CD14-positive monocyte (primary cell): ENCODE data around the gene CCDC88B. TPM values are rescaled to one million over a fixed set of nuclear protein-coding genes. Genes with fewer than 3 reads are reported as not detected.

ENCODE experiments used
- DNase-seq, 3 donors: peaks; one replicate each; pipeline ENCODE4 v3.0.0-alpha.2; 2011 to 2022
- H2AFZ ChIP-seq: 2 replicates; pipeline ENCODE4 v1.6.0; 2012; ENCODE audit warnings: mild to moderate bottlenecking, low read depth, low read length, inconsistent platforms; ENCODE audit not compliant: insufficient read depth, poor library complexity, severe bottlenecking
- H3K27ac ChIP-seq, 2 donors: 1 replicate in 1 of 2; 2 replicates in 1 of 2; pipeline ENCODE4 v1.5.1; 2012 to 2013; ENCODE audit warnings: low read length in 2 of 2, control low read depth in 1 of 2, inconsistent platforms in 1 of 2, low read depth in 1 of 2, mild to moderate bottlenecking in 1 of 2
- H3K27me3 ChIP-seq, 2 donors: one replicate each; pipeline versions ENCODE4 v1.6.0 to v1.6.1; 2011 to 2013; ENCODE audit warnings: low read length in 2 of 2; ENCODE audit not compliant: control insufficient read depth in 2 of 2, insufficient read depth in 2 of 2
- H3K36me3 ChIP-seq, 2 donors: replicated peaks in 1 of 2; 1 replicate in 1 of 2; 2 replicates in 1 of 2; pipeline versions ENCODE4 v1.5.1 to v1.6.1; 2012 to 2013; ENCODE audit warnings: low read length in 2 of 2, control low read depth in 1 of 2, inconsistent platforms in 1 of 2, mild to moderate bottlenecking in 1 of 2; ENCODE audit not compliant: insufficient read depth in 2 of 2, control insufficient read depth in 1 of 2
- H3K4me1 ChIP-seq, 2 donors: 1 replicate in 1 of 2; 2 replicates in 1 of 2; pipeline versions ENCODE4 v1.5.1 to v1.6.1; 2012 to 2013; ENCODE audit warnings: low read length in 2 of 2, control low read depth in 1 of 2, inconsistent platforms in 1 of 2, mild to moderate bottlenecking in 1 of 2, moderate library complexity in 1 of 2; ENCODE audit not compliant: insufficient read depth in 2 of 2, control insufficient read depth in 1 of 2
- H3K4me2 ChIP-seq: replicated peaks from 2 replicates; pipeline ENCODE3; 2012; ENCODE audit warnings: low read length, moderate library complexity, mild to moderate bottlenecking; ENCODE audit not compliant: poor library complexity, severe bottlenecking; ENCODE audit errors: extremely low read depth
- H3K4me3 ChIP-seq, 3 experiments: fragments of 200-600 bp in 1 of 3; sonication (generic) in 1 of 3; replicated peaks in 1 of 3; 1 replicate in 2 of 3; 2 replicates in 1 of 3; pipeline ENCODE4 v1.5.1; 2011 to 2013; ENCODE audit warnings: low read length in 3 of 3, mild to moderate bottlenecking in 3 of 3, control low read depth in 2 of 3, low read depth in 2 of 3, inconsistent platforms in 1 of 3, moderate library complexity in 1 of 3
- H3K79me2 ChIP-seq: 2 replicates; pipeline ENCODE4 v1.6.0; 2012; ENCODE audit warnings: mild to moderate bottlenecking, control low read depth, inconsistent platforms, low read length, moderate library complexity; ENCODE audit not compliant: insufficient read depth
- H3K9ac ChIP-seq: 2 replicates; pipeline ENCODE4 v1.6.0; 2017; ENCODE audit warnings: low read length, mild to moderate bottlenecking; ENCODE audit not compliant: insufficient read depth, poor library complexity, severe bottlenecking
- H3K9me3 ChIP-seq, 2 donors: replicated peaks in 1 of 2; 1 replicate in 1 of 2; 2 replicates in 1 of 2; pipeline versions ENCODE4 v1.5.1 to v1.6.1; 2012 to 2013; ENCODE audit warnings: low read length in 2 of 2, control low read depth in 1 of 2; ENCODE audit not compliant: control insufficient read depth in 1 of 2, insufficient read depth in 1 of 2
- H4K20me1 ChIP-seq: 2 replicates; pipeline ENCODE4 v1.6.0; 2012; ENCODE audit warnings: mild to moderate bottlenecking, low read length, control low read depth, moderate library complexity; ENCODE audit not compliant: insufficient read depth
- H3K27ac Mint-ChIP-seq, 7 donors: one replicate each; pipeline ENCODE4 v1.8.0; 2020; ENCODE audit warnings: mild to moderate bottlenecking in 7 of 7, mixed read lengths in 7 of 7, moderate library complexity in 6 of 7, inconsistent platforms in 2 of 7
- H3K27me3 Mint-ChIP-seq, 3 donors: one replicate each; pipeline ENCODE4 v1.8.0; 2021 to 2022; ENCODE audit warnings: low read depth in 3 of 3, mild to moderate bottlenecking in 3 of 3, mixed read lengths in 3 of 3, moderate library complexity in 3 of 3, inconsistent platforms in 1 of 3
- H3K36me3 Mint-ChIP-seq, 2 donors: one replicate each; pipeline ENCODE4 v1.8.0; 2020; ENCODE audit warnings: mixed read lengths in 2 of 2, inconsistent platforms in 1 of 2, mild to moderate bottlenecking in 1 of 2
- H3K4me1 Mint-ChIP-seq: one replicate; pipeline ENCODE4 v1.8.0; 2020; ENCODE audit warnings: mild to moderate bottlenecking, mixed read lengths
- H3K4me3 Mint-ChIP-seq, 2 donors: one replicate each; pipeline ENCODE4 v1.8.0; 2020; ENCODE audit warnings: mild to moderate bottlenecking in 2 of 2, mixed read lengths in 2 of 2, moderate library complexity in 1 of 2
- H3K9me3 Mint-ChIP-seq, 7 donors: one replicate each; pipeline ENCODE4 v1.8.0; 2020 to 2022; ENCODE audit warnings: mixed read lengths in 7 of 7, mild to moderate bottlenecking in 6 of 7, moderate library complexity in 6 of 7, inconsistent platforms in 2 of 7
- WGBS: methylation state at CpG from one replicate; pipeline ENCODE4 v1.1.5; 2013; ENCODE audit warnings: missing lambda C conversion rate; ENCODE audit not compliant: insufficient coverage; 5-methylcytosine and 5-hydroxymethylcytosine counted together
- intact Hi-C, 2 donors: fragments of 100-400 bp; cut with micrococcal nuclease; formaldehyde crosslinking; loops; one replicate each; pipeline versions ENCODE4 v1.15.0 to v1.15.1; 2023
- polyA plus RNA-seq, 3 donors: library from polyadenylated mRNA; depleted of rRNA in 1 of 3; unstranded in 2 of 3; stranded (reverse) in 1 of 3; fragments of 300-500 nt in 2 of 3; fragments of >200 nt in 1 of 3; fragmentation: Illumina TruSeq in 2 of 3; gene quantifications; 1 replicate in 2 of 3; 2 replicates in 1 of 3; pipeline ENCODE4 v1.2.3, GENCODE V29; 2012 to 2021
- TF ChIP-seq, protein P1 (sequence below): fragments of 200-600 bp; IDR thresholded peaks from one replicate; pipeline ENCODE4 v1.8.0; 2022; ENCODE audit warnings: antibody characterized with exemption, mild to moderate bottlenecking

Gene CCDC88B
- polyA plus RNA-seq, 3 donors = 8.2 to 215 (median 18.9) TPM

DNA sequence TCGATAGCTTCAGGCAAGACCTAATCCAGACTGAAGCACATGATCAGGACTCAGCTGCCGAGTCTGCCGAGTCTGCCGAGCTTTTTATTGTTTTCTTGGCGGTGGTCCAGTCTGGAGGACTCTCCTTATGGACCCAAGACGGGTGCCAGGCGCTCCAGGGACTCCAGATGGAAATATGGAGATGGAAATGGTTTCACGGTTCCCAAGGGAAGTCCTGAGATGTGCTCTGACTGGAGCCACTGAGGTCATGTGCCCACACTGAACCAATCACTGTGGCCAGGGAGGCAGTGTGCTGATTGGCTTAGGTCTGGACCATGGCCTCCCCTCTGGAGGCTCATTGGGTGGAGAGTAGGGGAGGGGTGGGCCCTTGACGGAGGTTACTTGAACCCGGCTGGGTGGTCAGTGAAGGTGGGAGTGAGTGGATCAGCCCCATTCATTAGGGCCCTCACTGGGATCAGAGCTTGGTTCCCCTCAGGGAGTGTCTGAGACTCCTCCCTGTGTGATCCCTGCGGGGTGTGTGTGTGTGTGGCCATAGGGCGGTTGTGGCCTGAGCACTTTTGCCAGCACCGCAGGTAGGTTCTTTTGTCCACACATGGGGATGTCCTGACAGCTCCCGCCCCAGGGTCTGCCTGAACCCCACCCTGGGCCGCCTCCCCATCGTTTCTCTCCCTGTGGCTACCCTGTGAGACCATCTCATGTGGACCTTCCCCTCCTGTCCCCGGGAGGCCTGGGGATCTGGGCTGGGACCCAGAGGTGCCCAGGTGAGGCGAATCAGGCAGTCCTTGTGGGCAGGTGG, 33.0 kb downstream of the CCDC88B start:
- peak overlapping the region; percentile 33 for H3K4me2 ChIP-seq
- Mint-ChIP-seq H3K4me3 (peak overlapping the region; percentile 21 to 43), H3K27me3 (peaks cover 0 to 4% (median 0%) of the 10 kb centered on the region in 3 donors), H3K36me3 (peaks cover 24 to 39% of the 10 kb centered on the region in 2 donors), H3K4me1 (peaks cover 12% of the 10 kb centered on the region), H3K9me3 (peaks cover 0 to 5% (median 4%) of the 10 kb centered on the region in 7 donors), H3K27ac (peak overlapping the region in 4 of 7 donors; percentile 4 to 62 (median 39))
- H3K4me1 ChIP-seq = peaks cover 10 to 12% of the 10 kb centered on the region in 2 donors
- no peak overlapping the region for H3K9ac ChIP-seq
- peak overlapping the region in 1 of 2 donors; percentile 10 for H3K27ac ChIP-seq
- H3K36me3 ChIP-seq = peaks cover 20 to 44% of the 10 kb centered on the region in 2 donors
- WGBS = 77% methylated on average over 10 of the region's 18 CpGs
- no peaks in the 10 kb centered on the region for H3K79me2 ChIP-seq
- H3K27me3 ChIP-seq = no peaks in the 10 kb centered on the region
- peak overlapping the region in 1 of 3 experiments; percentile 22 for H3K4me3 ChIP-seq
- intact Hi-C loops = no loop called here
- no peak for DNase-seq
- no peaks in the 10 kb centered on the region for H3K9me3 ChIP-seq
- H4K20me1 ChIP-seq = peaks cover 36% of the 10 kb centered on the region
- TF ChIP-seq, protein P1, sequence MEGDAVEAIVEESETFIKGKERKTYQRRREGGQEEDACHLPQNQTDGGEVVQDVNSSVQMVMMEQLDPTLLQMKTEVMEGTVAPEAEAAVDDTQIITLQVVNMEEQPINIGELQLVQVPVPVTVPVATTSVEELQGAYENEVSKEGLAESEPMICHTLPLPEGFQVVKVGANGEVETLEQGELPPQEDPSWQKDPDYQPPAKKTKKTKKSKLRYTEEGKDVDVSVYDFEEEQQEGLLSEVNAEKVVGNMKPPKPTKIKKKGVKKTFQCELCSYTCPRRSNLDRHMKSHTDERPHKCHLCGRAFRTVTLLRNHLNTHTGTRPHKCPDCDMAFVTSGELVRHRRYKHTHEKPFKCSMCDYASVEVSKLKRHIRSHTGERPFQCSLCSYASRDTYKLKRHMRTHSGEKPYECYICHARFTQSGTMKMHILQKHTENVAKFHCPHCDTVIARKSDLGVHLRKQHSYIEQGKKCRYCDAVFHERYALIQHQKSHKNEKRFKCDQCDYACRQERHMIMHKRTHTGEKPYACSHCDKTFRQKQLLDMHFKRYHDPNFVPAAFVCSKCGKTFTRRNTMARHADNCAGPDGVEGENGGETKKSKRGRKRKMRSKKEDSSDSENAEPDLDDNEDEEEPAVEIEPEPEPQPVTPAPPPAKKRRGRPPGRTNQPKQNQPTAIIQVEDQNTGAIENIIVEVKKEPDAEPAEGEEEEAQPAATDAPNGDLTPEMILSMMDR = no peak
- H2AFZ ChIP-seq = no peak overlapping the region

DNA sequence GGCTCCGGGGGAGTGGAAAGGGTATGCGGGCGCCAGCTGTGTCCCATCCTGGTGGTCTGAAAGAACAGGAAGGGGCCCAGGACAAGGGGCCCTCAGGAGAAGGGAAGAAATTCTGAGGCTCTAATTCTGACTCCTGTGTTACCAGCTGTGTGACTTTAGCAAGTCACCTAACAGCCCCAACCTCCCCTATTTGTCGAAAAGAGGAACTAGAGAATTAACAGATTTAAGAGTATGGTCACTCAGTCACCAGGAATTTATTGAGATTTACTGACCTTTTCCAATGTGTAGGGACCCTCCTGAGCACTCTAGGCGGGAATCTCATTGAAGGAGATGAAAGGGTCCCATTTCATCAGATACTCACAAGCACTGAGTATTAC, 33.6 kb downstream of the CCDC88B start:
- Histone ChIP-seq H2AFZ (no peak overlapping the region), H3K4me1 (peaks cover 10 to 12% of the 10 kb centered on the region in 2 donors), H3K4me3 (peak overlapping the region in 1 of 3 experiments; percentile 22), H3K4me2 (peak overlapping the region; percentile 33), H3K79me2 (no peaks in the 10 kb centered on the region), H4K20me1 (peaks cover 30% of the 10 kb centered on the region), H3K27ac (peak overlapping the region in 1 of 2 donors; percentile 10), H3K36me3 (peaks cover 15 to 38% of the 10 kb centered on the region in 2 donors), H3K9ac (no peak overlapping the region), H3K27me3 (no peaks in the 10 kb centered on the region), H3K9me3 (no peaks in the 10 kb centered on the region)
- peaks cover 0 to 5% (median 4%) of the 10 kb centered on the region in 7 donors for H3K9me3 Mint-ChIP-seq
- H3K27ac Mint-ChIP-seq = peak overlapping the region in 4 of 7 donors; percentile 4 to 62 (median 28)
- no CpG with 5 or more reads among the region's 5 CpGs for WGBS
- TF ChIP-seq, protein P1 = no peak
- H3K4me1 Mint-ChIP-seq = peaks cover 12% of the 10 kb centered on the region
- peak in 2 of 3 donors; percentile 56 to 57 for DNase-seq
- peaks cover 0 to 3% (median 0%) of the 10 kb centered on the region in 3 donors for H3K27me3 Mint-ChIP-seq
- intact Hi-C loops = no loop called here
- peak overlapping the region in 1 of 2 donors; percentile 21 for H3K4me3 Mint-ChIP-seq
- H3K36me3 Mint-ChIP-seq = peaks cover 21 to 33% of the 10 kb centered on the region in 2 donors
